GM18870 (cell line): ENCODE results near the gene C3orf49.

Source experiments
- ATAC-seq: cut with Tn5 transposase; IDR thresholded peaks from one replicate; pipeline ENCODE4 v1.9.1; 2021; ENCODE audit warnings: moderate library complexity; ENCODE audit not compliant: unreplicated experiment

The C3orf49 gene

GRCh38 chr3:63877737-63878393 lies 58.8 kb downstream of the C3orf49 start:
- no peak for ATAC-seq

- ATAC-seq = no peak
These were observed 59.4 kb downstream of the C3orf49 start for GRCh38 chr3:63878394-63879060.

GRCh38 chr3:63880653-63881052 lies 61.6 kb downstream of the C3orf49 start:
- no peak for ATAC-seq

- no peak for ATAC-seq
These were observed 67.8 kb downstream of the C3orf49 start for GRCh38 chr3:63886858-63887257.

GRCh38 chr3:63891518-63891917 lies 72.4 kb downstream of the C3orf49 start:
- no peak for ATAC-seq

GRCh38 chr3:63892773-63893352 lies 73.8 kb downstream of the C3orf49 start:
- ATAC-seq = no peak

GRCh38 chr3:63895422-63896189 lies 76.5 kb downstream of the C3orf49 start:
- no peak for ATAC-seq

GRCh38 chr3:63896332-63897030 lies 77.4 kb downstream of the C3orf49 start:
- ATAC-seq = peak; percentile 71
